RWPE2 (cell line): Measurements from ENCODE around the gene CMSS1.

Experiments used
- ATAC-seq: fragments of 200-7000 bp; cut with Tn5 transposase; 3 replicates; pipeline ENCODE4 v1.9.1; 2021; ENCODE audit warnings: low read depth
- DNase-seq: peaks from one replicate; pipeline ENCODE4 v3.0.0-alpha.2; 2020; ENCODE audit warnings: low spot score
- H3K27ac ChIP-seq: fragments of 450-650 bp; 2 replicates; pipeline ENCODE4 v1.5.1; 2017; ENCODE audit warnings: mild to moderate bottlenecking; ENCODE audit not compliant: poor library complexity, severe bottlenecking
- H3K27me3 ChIP-seq: fragments of 250-450 bp; sonication (Bioruptor Pico); 2 replicates; pipeline ENCODE4 v1.5.1; 2021; ENCODE audit warnings: mild to moderate bottlenecking, moderate library complexity; ENCODE audit not compliant: insufficient read depth, poor library complexity, severe bottlenecking
- H3K36me3 ChIP-seq: fragments of 250-450 bp; sonication (Bioruptor Pico); 2 replicates; pipeline ENCODE4 v1.5.1; 2020; ENCODE audit warnings: low read depth, mild to moderate bottlenecking, moderate library complexity
- H3K4me1 ChIP-seq: fragments of 250-450 bp; sonication (Bioruptor Pico); 2 replicates; pipeline ENCODE4 v1.5.1; 2021; ENCODE audit warnings: mild to moderate bottlenecking, moderate library complexity; ENCODE audit not compliant: insufficient read depth, poor library complexity, severe bottlenecking
- H3K4me3 ChIP-seq: fragments of 250-450 bp; sonication (Bioruptor Pico); 2 replicates; pipeline ENCODE4 v1.5.1; 2021; ENCODE audit warnings: mild to moderate bottlenecking, moderate library complexity; ENCODE audit not compliant: severe bottlenecking
- H3K9me3 ChIP-seq: fragments of 250-450 bp; sonication (Bioruptor Pico); 2 replicates; pipeline ENCODE4 v1.5.1; 2021; ENCODE audit warnings: mild to moderate bottlenecking, moderate library complexity; ENCODE audit not compliant: severe bottlenecking
- CTCF ChIP-seq: fragments of 450-650 bp; IDR thresholded peaks from one replicate; pipeline ENCODE4 v1.5.1; 2017; ENCODE audit warnings: mild to moderate bottlenecking, moderate library complexity; ENCODE audit not compliant: poor library complexity, severe bottlenecking

Gene CMSS1

GRCh38 chr3:100185847-100186246 is 368.2 kb downstream of the CMSS1 start:
- Histone ChIP-seq H3K4me3 (no peak overlapping the region), H3K27ac (no peak overlapping the region), H3K4me1 (no peaks in the 10 kb centered on the region), H3K27me3 (no peaks in the 10 kb centered on the region), H3K36me3 (no peaks in the 10 kb centered on the region), H3K9me3 (no peaks in the 10 kb centered on the region)
- DNase-seq (no peak), ATAC-seq (no peak)
- no peak for TF ChIP-seq CTCF

- no peak for DNase-seq
- H3K4me3 ChIP-seq, result no peak overlapping the region
- TF ChIP-seq CTCF, result no peak
These were observed 371.8 kb downstream of the CMSS1 start for GRCh38 chr3:100189444-100189964.

GRCh38 chr3:100195375-100195774 is 377.7 kb downstream of the CMSS1 start:
- Histone ChIP-seq H3K9me3 (no peaks in the 10 kb centered on the region), H3K27ac (no peak overlapping the region), H3K4me1 (no peaks in the 10 kb centered on the region), H3K36me3 (no peaks in the 10 kb centered on the region), H3K4me3 (no peak overlapping the region), H3K27me3 (no peaks in the 10 kb centered on the region)
- no peak for TF ChIP-seq CTCF
- DNase-seq, result no peak
- no peak for ATAC-seq

More at GRCh38 chr3:100189444-100189964, 371.8 kb downstream of the CMSS1 start:
- H3K27me3 ChIP-seq, result no peaks in the 10 kb centered on the region
- H3K27ac ChIP-seq, result no peak overlapping the region
- no peaks in the 10 kb centered on the region for H3K36me3 ChIP-seq
- ATAC-seq, result no peak
- no peaks in the 10 kb centered on the region for H3K9me3 ChIP-seq
- no peaks in the 10 kb centered on the region for H3K4me1 ChIP-seq

- ATAC-seq (no peak), DNase-seq (no peak)
- no peaks in the 10 kb centered on the region for H3K9me3 ChIP-seq
- H3K4me3 ChIP-seq, result no peak overlapping the region
- no peaks in the 10 kb centered on the region for H3K27me3 ChIP-seq
- no peak overlapping the region for H3K27ac ChIP-seq
- no peak for TF ChIP-seq CTCF
- H3K36me3 ChIP-seq, result no peaks in the 10 kb centered on the region
- H3K4me1 ChIP-seq, result no peaks in the 10 kb centered on the region
These were observed 380.2 kb downstream of the CMSS1 start for GRCh38 chr3:100197876-100198275.

GRCh38 chr3:100198579-100199269 is 381.1 kb downstream of the CMSS1 start:
- Histone ChIP-seq H3K27me3 (no peaks in the 10 kb centered on the region), H3K4me3 (no peak overlapping the region), H3K4me1 (no peaks in the 10 kb centered on the region), H3K27ac (no peak overlapping the region), H3K36me3 (no peaks in the 10 kb centered on the region), H3K9me3 (no peaks in the 10 kb centered on the region)
- ATAC-seq (no peak), DNase-seq (no peak)
- no peak for TF ChIP-seq CTCF
